ENCODE results near the gene ANAPC10.
"Not testable (repeated sequence)": the region's sequence is repeated elsewhere in the genome, so short reads cannot be mapped to it uniquely, and the experiment has no call there.

Gene ANAPC10

DNA sequence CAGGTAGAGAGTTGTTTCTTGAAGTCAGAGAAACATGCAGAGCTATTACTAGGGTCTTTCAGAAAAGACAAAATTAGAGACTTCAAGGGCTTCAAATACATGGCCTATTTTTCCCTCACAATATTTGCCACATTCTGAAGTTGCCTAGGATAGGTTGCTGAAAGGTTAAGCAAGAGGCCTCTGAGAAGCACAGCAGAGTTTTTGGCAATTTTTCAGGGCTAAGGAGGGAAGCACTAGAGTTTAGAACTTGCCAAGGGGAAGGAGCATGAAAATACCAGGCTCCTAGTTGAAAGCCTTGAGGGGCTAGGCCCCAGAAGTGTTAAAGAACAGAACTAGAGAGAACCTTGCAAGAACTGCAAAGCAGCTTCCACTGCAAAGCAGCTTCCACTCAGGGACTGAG is 86.4 kb downstream of the ANAPC10 start:
- H3K4me1 Mint-ChIP-seq = peaks cover 13% of the 10 kb centered on the region
- H3K27ac Mint-ChIP-seq = no peak overlapping the region
- no peak for DNase-seq

DNA sequence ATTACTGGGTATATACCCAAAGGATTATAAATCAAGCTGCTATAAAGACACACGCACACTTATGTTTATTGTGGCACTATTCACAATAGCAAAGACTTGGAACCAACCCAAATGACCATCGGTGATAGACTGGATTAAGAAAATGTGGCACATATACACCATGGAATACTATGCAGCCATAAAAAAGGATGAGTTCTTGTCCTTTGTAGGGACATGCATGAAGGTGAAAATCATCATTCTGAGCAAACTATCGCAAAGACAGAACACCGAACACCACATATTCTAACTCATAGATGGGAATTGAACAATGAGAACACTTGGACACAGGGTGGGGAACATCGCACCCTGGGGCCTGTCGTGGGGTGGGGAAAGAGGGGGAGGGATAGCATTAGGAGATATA is 87.7 kb downstream of the ANAPC10 start:
- peaks cover 26% of the 10 kb centered on the region for H3K36me3 Mint-ChIP-seq
- DNase-seq, H3K27ac Mint-ChIP-seq, H3K27me3 Mint-ChIP-seq, H3K4me3 Mint-ChIP-seq, CTCF ChIA-PET: not testable (repeated sequence)
- H3K9me3 Mint-ChIP-seq = peaks cover 12% of the 10 kb centered on the region
- peaks cover 13% of the 10 kb centered on the region for H3K4me1 Mint-ChIP-seq

More for the DNA sequence above, 86.4 kb downstream of the ANAPC10 start:
- CTCF ChIA-PET = interaction anchor here (0.6 kb wide), 1 partner anchor 841 kb away, joined by 5 read pairs; no protein-coding TSS in a partner anchor
- no peak overlapping the region for H3K4me3 Mint-ChIP-seq
- peaks cover 32% of the 10 kb centered on the region for H3K36me3 Mint-ChIP-seq
- peaks cover 17% of the 10 kb centered on the region for H3K9me3 Mint-ChIP-seq
- no peaks in the 10 kb centered on the region for H3K27me3 Mint-ChIP-seq

DNA sequence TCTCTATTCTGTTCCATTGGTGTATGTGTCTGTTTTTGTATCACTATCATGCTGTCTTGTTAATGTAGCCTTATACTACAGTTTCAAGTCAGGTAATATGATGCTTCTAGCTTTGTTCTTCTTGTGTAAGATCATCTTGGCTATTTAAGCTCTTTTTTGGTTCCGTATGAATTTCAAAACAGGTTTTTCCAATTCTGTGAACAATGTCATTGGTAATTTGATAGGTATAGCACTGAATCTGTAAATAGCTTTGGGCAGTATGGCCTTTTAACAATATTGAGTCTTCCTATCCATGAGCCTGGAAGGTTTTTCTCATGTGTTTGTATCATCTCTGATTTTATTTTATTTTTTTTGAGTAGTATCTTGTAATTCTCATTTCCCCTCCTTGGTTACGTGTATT is 94.3 kb downstream of the ANAPC10 start:
- no peak for DNase-seq
- H3K36me3 Mint-ChIP-seq = peaks cover 23% of the 10 kb centered on the region
- H3K9me3 Mint-ChIP-seq = peaks cover 20% of the 10 kb centered on the region
- CTCF ChIA-PET = no interaction called here
- no peak overlapping the region for H3K4me3 Mint-ChIP-seq
- no peaks in the 10 kb centered on the region for H3K27me3 Mint-ChIP-seq
- H3K4me1 Mint-ChIP-seq = no peaks in the 10 kb centered on the region
- H3K27ac Mint-ChIP-seq = no peak overlapping the region

DNA sequence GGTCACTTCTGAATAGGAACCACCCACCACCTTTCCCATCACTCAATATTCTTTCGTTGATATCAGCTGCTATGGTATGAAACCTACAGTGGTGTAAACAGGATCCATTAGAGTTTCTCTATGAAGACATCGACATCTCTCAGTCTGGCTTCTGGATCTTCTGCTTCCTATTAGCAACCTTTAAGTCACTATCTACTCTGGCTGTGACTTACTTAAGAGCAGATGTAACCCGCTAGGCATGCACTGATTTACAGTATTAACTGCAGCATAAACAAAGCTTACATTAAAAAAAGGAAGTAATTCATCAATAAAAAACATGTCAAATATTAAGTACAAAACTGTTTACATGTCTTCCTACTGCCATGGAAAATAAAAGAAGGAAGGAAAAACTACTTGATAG is 96.4 kb downstream of the ANAPC10 start:
- CTCF ChIA-PET = no interaction called here
- peaks cover 30% of the 10 kb centered on the region for H3K9me3 Mint-ChIP-seq
- peaks cover 24% of the 10 kb centered on the region for H3K36me3 Mint-ChIP-seq
- H3K27ac Mint-ChIP-seq = no peak overlapping the region
- no peak for DNase-seq
- no peak overlapping the region for H3K4me3 Mint-ChIP-seq
- no peaks in the 10 kb centered on the region for H3K4me1 Mint-ChIP-seq
- H3K27me3 Mint-ChIP-seq = no peaks in the 10 kb centered on the region

DNA sequence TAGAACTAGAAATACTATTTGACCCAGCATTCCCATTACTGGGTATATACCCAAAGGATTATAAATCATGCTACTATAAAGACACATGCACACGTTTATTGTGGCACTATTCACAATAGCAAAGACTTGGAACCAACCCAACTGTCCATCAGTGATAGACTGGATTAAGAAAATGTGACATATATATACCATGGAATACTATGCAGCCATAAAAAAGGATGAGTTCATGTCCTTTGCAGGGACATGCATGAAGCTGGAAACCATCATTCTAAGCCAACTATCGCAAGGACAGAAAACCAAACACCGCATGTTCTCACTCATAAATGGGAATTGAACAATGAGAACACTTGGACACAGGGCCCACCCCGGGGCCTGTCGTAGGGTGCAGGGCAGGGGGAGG is 97.3 kb downstream of the ANAPC10 start:
- DNase-seq, H3K27ac Mint-ChIP-seq, H3K4me1 Mint-ChIP-seq, H3K4me3 Mint-ChIP-seq, CTCF ChIA-PET, H3K27me3 Mint-ChIP-seq: not testable (repeated sequence)
- peaks cover 27% of the 10 kb centered on the region for H3K9me3 Mint-ChIP-seq
- peaks cover 26% of the 10 kb centered on the region for H3K36me3 Mint-ChIP-seq

DNA sequence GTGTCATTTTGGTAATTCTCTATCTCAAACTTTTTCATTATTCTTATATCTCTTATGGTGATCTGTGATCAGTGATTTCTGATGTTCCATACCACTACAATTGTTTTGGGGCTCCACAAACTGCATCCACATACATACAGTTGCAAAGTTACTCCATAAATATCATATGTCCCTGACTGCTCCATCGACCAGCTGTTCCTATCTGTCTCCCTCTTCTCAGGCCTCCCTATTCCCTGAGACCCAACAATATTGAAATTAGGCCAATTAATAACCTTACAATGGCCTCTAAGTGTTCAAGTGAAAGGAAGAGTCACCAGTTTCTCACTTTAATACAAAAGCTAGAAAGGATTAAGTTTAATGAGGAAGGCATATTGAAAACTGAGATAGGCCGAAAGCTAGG is 108.7 kb downstream of the ANAPC10 start:
- Mint-ChIP-seq H3K36me3 (peaks cover 21% of the 10 kb centered on the region), H3K4me1 (peaks cover 3% of the 10 kb centered on the region), H3K4me3 (no peak overlapping the region), H3K27me3 (no peaks in the 10 kb centered on the region), H3K9me3 (no peaks in the 10 kb centered on the region), H3K27ac (no peak overlapping the region)
- no peak for DNase-seq
- CTCF ChIA-PET = no interaction called here

DNA sequence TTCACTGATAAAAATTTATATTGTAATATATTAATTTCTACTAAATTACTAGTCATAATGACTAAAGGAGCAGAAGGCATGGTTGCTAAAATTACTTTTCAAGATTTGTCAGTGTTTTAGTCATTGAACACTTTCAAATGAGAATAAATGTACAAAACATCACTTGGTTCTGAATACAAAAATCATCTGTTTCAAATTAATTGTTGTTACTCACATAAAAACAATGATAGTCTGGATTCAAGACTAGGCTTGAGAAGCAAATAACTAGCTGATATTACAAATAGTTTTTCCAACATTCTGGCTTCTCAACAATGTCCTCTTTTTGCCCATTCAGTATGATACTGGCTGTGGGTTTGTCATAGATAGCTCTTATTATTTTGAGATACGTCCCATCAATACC is 112.5 kb downstream of the ANAPC10 start:
- no peak overlapping the region for H3K27ac Mint-ChIP-seq
- H3K36me3 Mint-ChIP-seq = peaks cover 1% of the 10 kb centered on the region
- CTCF ChIA-PET = no interaction called here
- no peaks in the 10 kb centered on the region for H3K27me3 Mint-ChIP-seq
- H3K9me3 Mint-ChIP-seq = no peaks in the 10 kb centered on the region
- no peak overlapping the region for H3K4me3 Mint-ChIP-seq
- H3K4me1 Mint-ChIP-seq = no peaks in the 10 kb centered on the region
- DNase-seq = no peak

DNA sequence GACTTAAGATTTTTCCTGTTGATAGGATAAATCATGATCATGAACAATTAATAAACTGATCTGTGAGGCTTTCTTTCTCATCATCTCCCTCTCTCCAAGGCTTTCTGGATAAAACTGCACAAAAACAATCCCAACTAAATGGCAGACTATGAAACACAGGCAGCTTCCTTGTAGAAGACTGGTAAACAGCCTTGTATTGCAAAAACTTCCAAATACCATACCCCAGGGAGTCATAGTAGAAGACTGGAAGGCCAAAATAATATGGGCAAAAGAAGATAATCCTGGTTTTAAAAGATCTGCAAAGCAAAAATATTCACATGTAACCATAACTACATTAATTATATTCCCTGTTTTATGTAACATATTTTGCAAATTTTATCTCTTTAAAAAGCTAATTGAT is 113.0 kb downstream of the ANAPC10 start:
- DNase-seq = no peak
- CTCF ChIA-PET = no interaction called here
- Mint-ChIP-seq H3K27me3 (no peaks in the 10 kb centered on the region), H3K36me3 (no peaks in the 10 kb centered on the region), H3K27ac (no peak overlapping the region), H3K4me3 (no peak overlapping the region), H3K9me3 (peaks cover 2% of the 10 kb centered on the region), H3K4me1 (no peaks in the 10 kb centered on the region)

DNA sequence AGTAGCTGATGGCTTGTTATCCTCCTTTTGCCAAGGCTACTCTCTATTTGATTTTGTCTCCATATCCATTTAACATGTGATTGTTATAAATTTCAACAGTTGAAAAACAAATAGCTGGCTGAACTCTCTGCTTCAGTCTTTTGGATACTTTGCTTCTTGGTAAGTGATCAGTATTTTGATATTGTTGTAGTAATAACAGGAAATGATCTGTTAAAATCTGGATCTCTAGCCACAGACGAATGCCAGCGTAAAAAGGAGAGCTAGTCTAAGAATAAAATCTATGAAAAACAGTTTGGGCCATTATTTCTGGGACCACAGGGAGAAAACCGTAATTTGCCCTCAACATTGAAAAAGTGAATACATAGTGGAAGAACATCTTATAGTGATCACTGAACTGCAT is 113.8 kb downstream of the ANAPC10 start:
- DNase-seq = no peak
- Mint-ChIP-seq H3K9me3 (peaks cover 5% of the 10 kb centered on the region), H3K27me3 (no peaks in the 10 kb centered on the region), H3K36me3 (no peaks in the 10 kb centered on the region), H3K27ac (no peak overlapping the region), H3K4me1 (no peaks in the 10 kb centered on the region), H3K4me3 (no peak overlapping the region)
- CTCF ChIA-PET = no interaction called here

DNA sequence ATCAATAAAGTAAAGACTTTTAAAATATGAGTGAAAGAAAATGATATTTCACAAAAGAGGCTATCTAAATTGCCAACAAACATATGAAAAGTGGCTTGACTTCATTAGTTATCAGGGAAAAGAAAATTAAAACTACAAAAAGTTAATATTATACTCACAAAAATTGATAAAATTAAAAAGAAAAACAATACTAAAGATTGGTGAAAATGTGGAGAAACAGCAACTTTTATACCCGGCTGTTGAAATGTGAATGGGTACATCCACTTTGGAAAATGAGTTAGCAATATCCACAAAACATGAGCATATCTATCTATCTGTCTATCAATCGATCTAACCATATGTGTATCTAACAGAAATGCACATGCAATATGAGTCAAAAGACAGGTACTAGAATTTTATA is 122.3 kb downstream of the ANAPC10 start:
- Mint-ChIP-seq H3K4me1 (no peaks in the 10 kb centered on the region), H3K9me3 (peaks cover 7% of the 10 kb centered on the region), H3K4me3 (no peak overlapping the region), H3K27me3 (no peaks in the 10 kb centered on the region), H3K36me3 (no peaks in the 10 kb centered on the region), H3K27ac (no peak overlapping the region)
- DNase-seq = no peak
- CTCF ChIA-PET = no interaction called here

DNA sequence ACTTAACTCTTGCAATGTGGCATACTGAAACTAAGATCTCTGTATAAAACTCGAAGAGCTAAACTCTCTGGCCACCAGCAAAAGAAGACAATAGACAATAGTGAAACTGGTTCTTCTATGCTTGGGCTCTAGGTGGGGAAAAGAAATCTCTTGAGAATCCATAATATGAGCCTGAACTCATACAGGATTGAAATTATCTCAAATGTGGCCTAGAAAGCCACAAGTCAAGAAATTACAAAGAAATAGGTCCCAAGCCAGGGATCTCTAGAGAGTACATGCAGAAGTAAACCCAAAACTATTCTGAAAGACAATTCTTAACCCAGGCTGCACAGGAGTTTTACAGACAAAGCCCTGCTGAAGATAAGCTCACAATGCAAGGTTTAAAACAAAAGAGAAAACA is 127.4 kb downstream of the ANAPC10 start:
- H3K27me3 Mint-ChIP-seq = no peaks in the 10 kb centered on the region
- no peaks in the 10 kb centered on the region for H3K36me3 Mint-ChIP-seq
- H3K4me3 Mint-ChIP-seq = no peak overlapping the region
- DNase-seq = no peak
- no peak overlapping the region for H3K27ac Mint-ChIP-seq
- no peaks in the 10 kb centered on the region for H3K4me1 Mint-ChIP-seq
- CTCF ChIA-PET = interaction anchor here (0.6 kb wide), 1 partner anchor 508 kb away, joined by 3 read pairs; no protein-coding TSS in a partner anchor
- no peaks in the 10 kb centered on the region for H3K9me3 Mint-ChIP-seq

DNA sequence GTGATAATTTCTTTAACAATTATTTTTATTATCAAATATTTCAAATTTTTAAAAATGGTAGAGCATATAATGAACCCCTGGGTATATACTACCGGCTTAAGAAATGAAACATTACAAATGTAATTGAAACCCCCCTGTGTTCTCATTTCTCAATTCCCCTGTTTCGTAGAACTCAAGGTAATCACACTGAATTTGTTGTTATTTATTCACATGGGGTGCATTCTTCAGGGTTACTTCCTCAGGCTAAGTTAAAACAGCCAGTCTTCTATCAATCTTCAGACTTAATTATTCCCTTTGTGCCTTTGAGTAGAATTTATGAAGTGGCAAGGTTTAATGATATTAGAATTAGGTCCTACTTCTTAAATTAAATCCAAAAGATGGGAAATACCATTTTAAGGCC is 128.2 kb downstream of the ANAPC10 start:
- Mint-ChIP-seq H3K4me3 (no peak overlapping the region), H3K36me3 (no peaks in the 10 kb centered on the region), H3K27ac (no peak overlapping the region), H3K4me1 (no peaks in the 10 kb centered on the region), H3K9me3 (no peaks in the 10 kb centered on the region), H3K27me3 (no peaks in the 10 kb centered on the region)
- DNase-seq = no peak
- CTCF ChIA-PET = interaction anchor here (0.6 kb wide), 1 partner anchor 508 kb away, joined by 3 read pairs; no protein-coding TSS in a partner anchor

DNA sequence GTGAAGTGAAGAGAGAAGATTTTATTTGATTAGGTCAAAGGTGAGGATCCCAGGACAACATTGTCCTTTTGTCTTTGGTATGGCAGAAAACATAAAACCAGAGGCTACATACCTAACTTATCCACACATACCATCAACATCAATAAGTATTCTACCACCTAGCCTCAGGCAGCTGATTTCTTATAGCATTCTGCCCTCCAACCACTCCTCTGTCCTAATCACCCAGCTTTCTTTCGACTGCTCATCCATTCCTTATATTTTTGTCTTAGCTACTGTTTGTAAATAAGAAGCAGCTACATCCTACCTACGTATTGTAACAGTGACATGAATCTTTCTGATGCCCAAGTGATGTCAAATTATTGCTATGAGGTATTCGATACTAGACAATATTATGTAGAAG is 129.4 kb downstream of the ANAPC10 start:
- H3K9me3 Mint-ChIP-seq = no peaks in the 10 kb centered on the region
- H3K27me3 Mint-ChIP-seq = no peaks in the 10 kb centered on the region
- no peak overlapping the region for H3K27ac Mint-ChIP-seq
- H3K4me3 Mint-ChIP-seq = no peak overlapping the region
- CTCF ChIA-PET = no interaction called here
- H3K36me3 Mint-ChIP-seq = no peaks in the 10 kb centered on the region
- DNase-seq = no peak
- no peaks in the 10 kb centered on the region for H3K4me1 Mint-ChIP-seq

DNA sequence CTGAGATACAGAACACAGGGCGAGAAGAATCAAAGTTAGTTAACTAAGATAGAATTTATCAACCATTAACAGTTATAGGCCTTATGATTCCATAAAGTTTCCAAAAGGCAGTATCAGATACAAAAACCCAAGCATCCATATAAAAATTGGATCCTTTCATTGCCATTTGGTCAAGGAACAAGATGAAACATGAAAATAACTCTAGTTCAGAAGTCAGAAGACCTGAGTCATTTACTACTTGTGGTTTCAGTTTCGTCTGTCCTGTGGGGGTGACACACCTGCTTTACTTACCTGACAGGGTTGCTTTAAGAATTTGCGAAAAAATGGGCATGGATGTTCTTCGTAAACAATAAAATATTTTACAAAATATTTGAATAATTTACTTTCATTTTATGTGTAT is 130.8 kb downstream of the ANAPC10 start:
- Mint-ChIP-seq H3K36me3 (no peaks in the 10 kb centered on the region), H3K4me3 (no peak overlapping the region)

DNA sequence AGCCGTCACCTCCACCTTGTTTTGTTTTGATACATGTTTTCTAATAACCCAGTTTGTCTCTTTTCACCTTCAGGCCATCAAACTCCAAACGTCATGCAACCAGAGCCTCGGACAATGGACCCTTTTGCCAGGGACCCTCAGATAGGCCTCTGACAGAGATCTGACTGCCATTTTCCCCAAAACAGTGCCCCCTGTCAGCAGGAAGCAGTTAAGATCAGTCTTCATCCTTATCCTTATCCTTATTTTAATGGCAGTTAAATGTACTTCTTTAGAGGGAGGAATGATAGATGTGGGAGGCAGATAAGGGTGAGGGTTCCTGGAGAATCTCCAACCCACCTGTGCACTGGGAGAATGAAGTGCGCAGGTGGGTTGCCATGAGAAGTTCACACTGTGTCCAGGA is 135.7 kb downstream of the ANAPC10 start:
- peaks cover 8% of the 10 kb centered on the region for H3K9me3 Mint-ChIP-seq
- H3K4me3 Mint-ChIP-seq = no peak overlapping the region
- CTCF ChIA-PET = no interaction called here
- H3K27me3 Mint-ChIP-seq = no peaks in the 10 kb centered on the region
- H3K36me3 Mint-ChIP-seq = no peaks in the 10 kb centered on the region
- H3K27ac Mint-ChIP-seq = no peak overlapping the region
- DNase-seq = no peak
- no peaks in the 10 kb centered on the region for H3K4me1 Mint-ChIP-seq

More for the DNA sequence above, 130.8 kb downstream of the ANAPC10 start:
- DNase-seq = no peak
- Mint-ChIP-seq H3K9me3 (peaks cover 2% of the 10 kb centered on the region), H3K27ac (no peak overlapping the region), H3K4me1 (no peaks in the 10 kb centered on the region), H3K27me3 (no peaks in the 10 kb centered on the region)
- CTCF ChIA-PET = no interaction called here

DNA sequence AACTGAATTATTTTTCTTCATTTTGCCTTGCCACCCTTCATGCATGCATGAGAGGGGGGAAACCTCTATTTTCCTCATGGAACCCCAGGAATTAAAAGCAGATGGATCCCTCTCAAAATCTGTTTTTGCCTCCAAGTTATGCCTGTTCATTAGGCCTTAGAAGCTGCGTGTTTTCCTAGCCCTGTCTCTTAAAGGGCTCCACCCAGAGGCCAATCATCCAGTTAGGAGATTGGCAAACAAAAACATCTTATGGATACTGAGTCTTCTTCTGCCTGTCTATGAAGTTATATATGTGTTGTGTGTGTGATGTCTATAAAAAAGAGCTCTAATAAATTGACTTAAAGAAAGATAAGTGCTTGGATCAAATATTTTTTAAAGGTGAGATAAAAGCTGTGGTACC is 142.9 kb downstream of the ANAPC10 start:
- DNase-seq = no peak
- peaks cover 13% of the 10 kb centered on the region for H3K9me3 Mint-ChIP-seq
- no peaks in the 10 kb centered on the region for H3K4me1 Mint-ChIP-seq
- no peaks in the 10 kb centered on the region for H3K27me3 Mint-ChIP-seq
- no peak overlapping the region for H3K27ac Mint-ChIP-seq
- no peaks in the 10 kb centered on the region for H3K36me3 Mint-ChIP-seq
- H3K4me3 Mint-ChIP-seq = no peak overlapping the region
- CTCF ChIA-PET = no interaction called here

All from activated naive CD4-positive, alpha-beta T cell treated with anti-CD3 and anti-CD28 coated beads, Interleukin-2, amount 10 ng/mL, durations not matched to agents 7 days and 5 days (primary cell).